Kidney epithelial cell (primary cell): ENCODE results near the gene OBSCN. TPM values are rescaled to one million over a fixed set of nuclear protein-coding genes. Genes with fewer than 3 reads are reported as not detected.

Source experiments
- DNase-seq: peaks from one replicate; pipeline ENCODE4 v3.0.0-alpha.2; 2010; ENCODE audit warnings: low read depth
- H3K27me3 ChIP-seq: 2 replicates; pipeline ENCODE4 v1.6.0; 2011; ENCODE audit warnings: low read length; ENCODE audit not compliant: control insufficient read depth, insufficient read depth
- H3K36me3 ChIP-seq: 2 replicates; pipeline ENCODE4 v1.5.1; 2011; ENCODE audit warnings: low read length; ENCODE audit not compliant: control insufficient read depth, insufficient read depth
- H3K4me3 ChIP-seq: 2 replicates; pipeline ENCODE4 v1.5.1; 2011; ENCODE audit warnings: low read depth, mild to moderate bottlenecking, control low read depth, low read length
- total RNA-seq: library from RNA; depleted of rRNA; stranded (reverse); fragments of >200 nt; gene quantifications from 2 replicates; pipeline ENCODE4 v1.2.3, GENCODE V29; 2015
- TF ChIP-seq, protein P1 (sequence below): IDR thresholded peaks from 2 replicates; pipeline ENCODE4 v1.5.1; 2011; ENCODE audit warnings: mild to moderate bottlenecking, moderate library complexity, low read length, control low read depth, inconsistent platforms; ENCODE audit not compliant: insufficient read depth, poor library complexity, severe bottlenecking

Gene OBSCN
- total RNA-seq, 1 donor from 2014 or later, result 13.5 TPM

DNA sequence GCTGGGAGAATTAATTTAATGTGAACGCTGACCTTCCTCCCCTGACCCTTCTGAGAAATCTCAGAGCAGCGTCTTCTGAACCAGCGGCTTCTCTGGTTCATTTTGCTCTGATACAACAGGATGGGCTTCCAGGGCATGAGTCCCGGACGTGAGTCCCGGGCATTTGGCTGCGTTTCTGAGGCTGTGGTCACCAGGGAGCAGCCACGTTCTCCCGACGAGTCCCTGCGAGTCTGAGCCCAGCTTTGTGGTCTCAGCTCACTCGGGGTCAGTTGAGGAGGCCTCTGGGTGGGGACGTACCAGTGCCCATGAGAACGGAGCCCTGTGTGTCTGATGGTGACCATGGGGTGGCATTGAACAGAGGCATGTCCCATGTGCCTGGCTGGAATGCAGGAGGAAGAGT lies 17.7 kb upstream of the OBSCN start:
- TF ChIP-seq, protein P1, sequence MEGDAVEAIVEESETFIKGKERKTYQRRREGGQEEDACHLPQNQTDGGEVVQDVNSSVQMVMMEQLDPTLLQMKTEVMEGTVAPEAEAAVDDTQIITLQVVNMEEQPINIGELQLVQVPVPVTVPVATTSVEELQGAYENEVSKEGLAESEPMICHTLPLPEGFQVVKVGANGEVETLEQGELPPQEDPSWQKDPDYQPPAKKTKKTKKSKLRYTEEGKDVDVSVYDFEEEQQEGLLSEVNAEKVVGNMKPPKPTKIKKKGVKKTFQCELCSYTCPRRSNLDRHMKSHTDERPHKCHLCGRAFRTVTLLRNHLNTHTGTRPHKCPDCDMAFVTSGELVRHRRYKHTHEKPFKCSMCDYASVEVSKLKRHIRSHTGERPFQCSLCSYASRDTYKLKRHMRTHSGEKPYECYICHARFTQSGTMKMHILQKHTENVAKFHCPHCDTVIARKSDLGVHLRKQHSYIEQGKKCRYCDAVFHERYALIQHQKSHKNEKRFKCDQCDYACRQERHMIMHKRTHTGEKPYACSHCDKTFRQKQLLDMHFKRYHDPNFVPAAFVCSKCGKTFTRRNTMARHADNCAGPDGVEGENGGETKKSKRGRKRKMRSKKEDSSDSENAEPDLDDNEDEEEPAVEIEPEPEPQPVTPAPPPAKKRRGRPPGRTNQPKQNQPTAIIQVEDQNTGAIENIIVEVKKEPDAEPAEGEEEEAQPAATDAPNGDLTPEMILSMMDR, result no peak
- Histone ChIP-seq H3K4me3 (no peak overlapping the region), H3K27me3 (no peaks in the 10 kb centered on the region), H3K36me3 (no peaks in the 10 kb centered on the region)
- DNase-seq, result no peak

DNA sequence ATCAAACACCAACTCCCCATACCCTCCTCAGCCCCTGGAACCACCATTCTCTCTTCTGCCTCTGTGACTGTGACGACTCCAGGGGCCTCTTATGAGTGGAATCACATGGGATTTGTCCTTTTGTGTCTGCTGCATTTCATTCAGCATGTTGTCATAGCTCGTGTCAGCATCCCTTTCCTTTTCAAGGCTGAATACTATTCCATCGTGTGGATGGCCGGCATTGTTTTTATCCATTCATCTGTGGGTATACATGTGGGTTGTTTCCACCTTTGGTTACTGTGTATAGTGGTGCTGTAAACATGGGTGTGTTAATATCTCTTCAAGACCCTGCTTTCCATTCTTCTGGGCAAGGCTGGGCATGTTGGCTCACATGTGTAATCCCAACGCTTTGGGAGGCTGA lies 17.1 kb upstream of the OBSCN start:
- H3K27me3 ChIP-seq, result no peaks in the 10 kb centered on the region
- no peak for DNase-seq
- TF ChIP-seq, protein P1, result no peak
- H3K4me3 ChIP-seq, result no peak overlapping the region
- no peaks in the 10 kb centered on the region for H3K36me3 ChIP-seq

DNA sequence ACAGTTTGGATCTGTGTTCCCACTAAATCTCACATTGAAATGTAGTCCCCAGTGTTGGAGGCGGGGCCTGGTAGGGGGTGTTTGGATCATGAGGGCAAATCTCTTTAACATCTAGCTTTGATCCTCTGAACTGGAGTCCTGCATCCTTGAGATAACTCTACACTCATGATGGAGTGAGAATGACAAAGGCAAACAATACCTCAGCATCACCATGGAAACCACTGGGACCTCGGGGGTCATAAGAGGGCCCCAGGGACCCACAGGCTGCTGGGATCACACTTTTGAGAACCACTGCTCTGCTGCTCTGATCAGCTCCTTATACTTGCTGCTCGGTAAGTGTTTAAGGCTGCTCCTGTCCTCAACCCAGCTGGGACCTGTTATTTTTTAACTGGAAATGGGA lies 13.4 kb upstream of the OBSCN start:
- no peak overlapping the region for H3K4me3 ChIP-seq

DNA sequence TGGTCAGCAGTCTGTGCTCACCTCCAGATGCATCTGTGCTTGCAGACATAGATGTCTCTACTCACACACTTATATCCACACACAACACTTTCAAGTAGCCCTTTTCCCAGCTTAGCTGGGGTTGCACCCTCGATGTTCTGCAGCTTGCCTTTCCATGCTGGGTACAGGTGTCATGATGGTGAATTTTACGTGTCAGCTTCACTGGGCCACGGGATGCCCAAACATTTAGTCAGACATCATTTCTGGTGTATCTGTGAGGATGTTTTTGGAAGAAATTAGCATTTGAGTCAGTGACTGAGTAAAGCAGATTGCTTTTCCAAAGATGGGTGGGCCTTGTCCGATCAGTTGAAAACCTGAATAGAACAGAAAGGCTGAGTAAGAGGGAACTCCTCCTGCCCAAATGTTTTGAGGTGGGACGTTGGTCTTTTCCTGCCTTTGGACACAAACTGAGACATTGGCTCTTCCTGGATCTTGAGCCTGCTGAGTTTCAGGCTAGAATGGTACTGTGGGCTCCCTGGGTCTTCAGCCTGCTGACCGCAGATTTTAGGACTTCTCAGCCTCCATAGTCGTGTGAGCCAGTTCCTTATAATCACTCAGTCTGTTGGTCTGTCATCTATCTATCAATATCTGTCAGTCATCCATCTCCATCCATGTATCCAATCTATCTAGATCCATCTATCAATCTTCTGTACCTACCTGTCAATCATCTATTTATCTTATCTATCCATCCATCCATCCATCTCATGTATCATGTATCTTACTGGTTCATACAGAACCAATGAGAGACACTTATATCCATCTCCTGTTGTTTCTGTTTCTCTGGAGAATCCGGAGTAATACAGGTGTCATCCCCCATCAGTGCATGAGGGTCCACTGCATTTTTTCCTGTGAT lies 12.7 kb upstream of the OBSCN start:
- H3K4me3 ChIP-seq, result no peak overlapping the region
- H3K36me3 ChIP-seq, result no peaks in the 10 kb centered on the region
- TF ChIP-seq, protein P1, result no peak
- no peak for DNase-seq
- H3K27me3 ChIP-seq, result no peaks in the 10 kb centered on the region

More for the DNA sequence above, 13.4 kb upstream of the OBSCN start:
- Histone ChIP-seq H3K27me3 (no peaks in the 10 kb centered on the region), H3K36me3 (no peaks in the 10 kb centered on the region)
- TF ChIP-seq, protein P1, result no peak
- DNase-seq, result no peak

DNA sequence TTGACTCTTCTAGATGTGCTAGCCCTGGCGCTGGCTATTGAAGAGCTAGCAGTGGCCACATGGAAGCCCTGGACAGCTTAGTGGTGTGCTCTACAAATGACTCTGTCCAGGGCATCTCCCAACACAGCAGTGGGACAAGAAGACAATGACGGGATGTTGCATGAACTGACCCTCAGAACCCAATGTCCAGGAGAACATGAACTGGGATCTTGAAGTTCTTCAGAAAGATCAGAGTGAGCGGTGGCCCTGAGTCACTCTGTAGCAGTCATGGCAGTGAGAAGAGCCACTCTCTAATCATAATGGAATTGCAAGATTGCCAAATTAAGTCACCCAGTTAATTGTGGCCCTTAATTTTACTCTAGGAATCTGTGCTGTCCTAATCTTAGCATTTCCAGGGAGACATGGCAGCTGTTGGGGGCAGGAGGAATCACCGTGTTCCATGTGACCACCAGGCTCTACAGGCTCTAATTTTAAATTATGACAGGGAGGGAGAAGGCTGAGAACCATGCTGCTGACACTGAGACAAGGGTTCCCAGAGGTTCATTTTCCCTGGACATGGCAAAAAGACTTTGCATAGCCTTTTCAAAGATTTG lies 10.2 kb upstream of the OBSCN start:
- Histone ChIP-seq H3K27me3 (no peaks in the 10 kb centered on the region), H3K36me3 (no peaks in the 10 kb centered on the region), H3K4me3 (no peak overlapping the region)
- DNase-seq, result no peak
- TF ChIP-seq, protein P1, result no peak
